RWPE2 (cell line): ENCODE results near the gene PCNP.
"Not testable (repeated sequence)": the region's sequence is repeated elsewhere in the genome, so short reads cannot be mapped to it uniquely, and the experiment has no call there.

Source experiments
- ATAC-seq: fragments of 200-7000 bp; cut with Tn5 transposase; 3 replicates; pipeline ENCODE4 v1.9.1; 2021; ENCODE audit warnings: low read depth
- DNase-seq: peaks from one replicate; pipeline ENCODE4 v3.0.0-alpha.2; 2020; ENCODE audit warnings: low spot score
- H3K27ac ChIP-seq: fragments of 450-650 bp; 2 replicates; pipeline ENCODE4 v1.5.1; 2017; ENCODE audit warnings: mild to moderate bottlenecking; ENCODE audit not compliant: poor library complexity, severe bottlenecking
- H3K27me3 ChIP-seq: fragments of 250-450 bp; sonication (Bioruptor Pico); 2 replicates; pipeline ENCODE4 v1.5.1; 2021; ENCODE audit warnings: mild to moderate bottlenecking, moderate library complexity; ENCODE audit not compliant: insufficient read depth, poor library complexity, severe bottlenecking
- H3K36me3 ChIP-seq: fragments of 250-450 bp; sonication (Bioruptor Pico); 2 replicates; pipeline ENCODE4 v1.5.1; 2020; ENCODE audit warnings: low read depth, mild to moderate bottlenecking, moderate library complexity
- H3K4me1 ChIP-seq: fragments of 250-450 bp; sonication (Bioruptor Pico); 2 replicates; pipeline ENCODE4 v1.5.1; 2021; ENCODE audit warnings: mild to moderate bottlenecking, moderate library complexity; ENCODE audit not compliant: insufficient read depth, poor library complexity, severe bottlenecking
- H3K4me3 ChIP-seq: fragments of 250-450 bp; sonication (Bioruptor Pico); 2 replicates; pipeline ENCODE4 v1.5.1; 2021; ENCODE audit warnings: mild to moderate bottlenecking, moderate library complexity; ENCODE audit not compliant: severe bottlenecking
- H3K9me3 ChIP-seq: fragments of 250-450 bp; sonication (Bioruptor Pico); 2 replicates; pipeline ENCODE4 v1.5.1; 2021; ENCODE audit warnings: mild to moderate bottlenecking, moderate library complexity; ENCODE audit not compliant: severe bottlenecking
- TF ChIP-seq, protein P1 (sequence below): fragments of 450-650 bp; IDR thresholded peaks from one replicate; pipeline ENCODE4 v1.5.1; 2017; ENCODE audit warnings: mild to moderate bottlenecking, moderate library complexity; ENCODE audit not compliant: poor library complexity, severe bottlenecking

Gene PCNP

DNA sequence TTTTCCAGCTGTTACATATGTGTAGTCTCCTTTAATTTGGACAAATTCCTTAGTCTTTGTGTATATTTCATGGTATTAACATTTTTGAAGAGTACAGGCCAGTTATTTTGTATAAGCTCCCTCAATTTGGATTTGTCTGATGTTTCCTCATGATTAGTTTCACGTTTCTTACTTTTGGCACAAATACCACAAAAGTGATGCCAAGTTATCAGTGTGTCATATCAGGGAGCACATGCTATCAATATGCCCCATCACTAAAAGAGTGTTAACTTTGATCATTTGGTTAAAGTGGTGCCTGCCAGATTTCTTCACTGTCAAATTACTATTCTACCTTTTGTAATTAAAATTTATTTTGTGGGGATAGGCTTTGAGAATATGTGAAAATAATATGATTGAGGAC is 14.6 kb downstream of the PCNP start:
- TF ChIP-seq, protein P1, sequence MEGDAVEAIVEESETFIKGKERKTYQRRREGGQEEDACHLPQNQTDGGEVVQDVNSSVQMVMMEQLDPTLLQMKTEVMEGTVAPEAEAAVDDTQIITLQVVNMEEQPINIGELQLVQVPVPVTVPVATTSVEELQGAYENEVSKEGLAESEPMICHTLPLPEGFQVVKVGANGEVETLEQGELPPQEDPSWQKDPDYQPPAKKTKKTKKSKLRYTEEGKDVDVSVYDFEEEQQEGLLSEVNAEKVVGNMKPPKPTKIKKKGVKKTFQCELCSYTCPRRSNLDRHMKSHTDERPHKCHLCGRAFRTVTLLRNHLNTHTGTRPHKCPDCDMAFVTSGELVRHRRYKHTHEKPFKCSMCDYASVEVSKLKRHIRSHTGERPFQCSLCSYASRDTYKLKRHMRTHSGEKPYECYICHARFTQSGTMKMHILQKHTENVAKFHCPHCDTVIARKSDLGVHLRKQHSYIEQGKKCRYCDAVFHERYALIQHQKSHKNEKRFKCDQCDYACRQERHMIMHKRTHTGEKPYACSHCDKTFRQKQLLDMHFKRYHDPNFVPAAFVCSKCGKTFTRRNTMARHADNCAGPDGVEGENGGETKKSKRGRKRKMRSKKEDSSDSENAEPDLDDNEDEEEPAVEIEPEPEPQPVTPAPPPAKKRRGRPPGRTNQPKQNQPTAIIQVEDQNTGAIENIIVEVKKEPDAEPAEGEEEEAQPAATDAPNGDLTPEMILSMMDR: no peak
- Histone ChIP-seq H3K27ac (no peak overlapping the region), H3K27me3 (no peaks in the 10 kb centered on the region), H3K4me3 (no peak overlapping the region), H3K4me1 (no peaks in the 10 kb centered on the region), H3K36me3 (peaks cover 88% of the 10 kb centered on the region), H3K9me3 (no peaks in the 10 kb centered on the region)
- no peak for DNase-seq
- ATAC-seq: no peak

- H3K9me3 ChIP-seq: no peaks in the 10 kb centered on the region
Observed at GRCh38 chr3:101591071-101591470, 17.1 kb downstream of the PCNP start.

GRCh38 chr3:101602731-101603130 is 28.8 kb downstream of the PCNP start:
- ATAC-seq (no peak), DNase-seq (no peak)
- Histone ChIP-seq H3K27me3 (no peaks in the 10 kb centered on the region), H3K4me3 (no peak overlapping the region), H3K9me3 (peaks cover 2% of the 10 kb centered on the region), H3K4me1 (peaks cover 7% of the 10 kb centered on the region), H3K27ac (peak overlapping the region; percentile 5), H3K36me3 (no peaks in the 10 kb centered on the region)
- TF ChIP-seq, protein P1: no peak

More at GRCh38 chr3:101591071-101591470, 17.1 kb downstream of the PCNP start:
- Histone ChIP-seq H3K36me3 (peaks cover 88% of the 10 kb centered on the region), H3K4me3 (no peak overlapping the region), H3K4me1 (no peaks in the 10 kb centered on the region), H3K27me3 (no peaks in the 10 kb centered on the region), H3K27ac (no peak overlapping the region)
- TF ChIP-seq, protein P1: no peak
- DNase-seq: no peak
- no peak for ATAC-seq

- ATAC-seq: no peak
- TF ChIP-seq, protein P1: no peak
- Histone ChIP-seq H3K27ac (no peak overlapping the region), H3K4me1 (peaks cover 7% of the 10 kb centered on the region), H3K4me3 (no peak overlapping the region), H3K36me3 (no peaks in the 10 kb centered on the region), H3K27me3 (no peaks in the 10 kb centered on the region), H3K9me3 (peaks cover 2% of the 10 kb centered on the region)
- DNase-seq: no peak
Observed at GRCh38 chr3:101603184-101603583, 29.2 kb downstream of the PCNP start.

DNA sequence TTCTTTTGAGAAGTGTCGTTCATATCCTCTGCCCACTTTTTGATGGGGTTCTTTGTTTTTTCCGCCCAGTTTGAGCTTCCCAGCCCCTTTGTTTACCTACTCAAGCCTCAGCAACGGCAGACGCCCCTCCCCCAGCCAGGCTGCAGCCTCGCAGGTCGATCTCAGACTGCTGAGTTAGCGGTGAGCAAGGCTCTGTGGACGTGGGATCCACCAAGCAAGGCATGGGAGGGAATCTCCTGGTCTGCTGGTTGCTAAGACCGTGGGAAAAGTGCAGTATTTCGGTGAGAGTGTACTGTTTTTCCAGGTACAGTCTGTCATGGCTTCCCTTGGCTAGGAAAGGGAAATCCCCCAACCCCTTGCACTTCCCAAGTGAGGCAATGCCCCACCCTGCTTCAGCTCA is 31.4 kb downstream of the PCNP start:
- not testable (repeated sequence) for H3K27me3 ChIP-seq, H3K4me1 ChIP-seq, H3K9me3 ChIP-seq, H3K27ac ChIP-seq, DNase-seq, H3K36me3 ChIP-seq, H3K4me3 ChIP-seq, ATAC-seq
